ENCODE data around the gene TMEM250. TPM values are rescaled to one million over a fixed set of nuclear protein-coding genes. Genes with fewer than 3 reads are reported as not detected.

TMEM250 gene
- total RNA-seq, 1 donor from 2014 or later, result 40.6 TPM

DNA sequence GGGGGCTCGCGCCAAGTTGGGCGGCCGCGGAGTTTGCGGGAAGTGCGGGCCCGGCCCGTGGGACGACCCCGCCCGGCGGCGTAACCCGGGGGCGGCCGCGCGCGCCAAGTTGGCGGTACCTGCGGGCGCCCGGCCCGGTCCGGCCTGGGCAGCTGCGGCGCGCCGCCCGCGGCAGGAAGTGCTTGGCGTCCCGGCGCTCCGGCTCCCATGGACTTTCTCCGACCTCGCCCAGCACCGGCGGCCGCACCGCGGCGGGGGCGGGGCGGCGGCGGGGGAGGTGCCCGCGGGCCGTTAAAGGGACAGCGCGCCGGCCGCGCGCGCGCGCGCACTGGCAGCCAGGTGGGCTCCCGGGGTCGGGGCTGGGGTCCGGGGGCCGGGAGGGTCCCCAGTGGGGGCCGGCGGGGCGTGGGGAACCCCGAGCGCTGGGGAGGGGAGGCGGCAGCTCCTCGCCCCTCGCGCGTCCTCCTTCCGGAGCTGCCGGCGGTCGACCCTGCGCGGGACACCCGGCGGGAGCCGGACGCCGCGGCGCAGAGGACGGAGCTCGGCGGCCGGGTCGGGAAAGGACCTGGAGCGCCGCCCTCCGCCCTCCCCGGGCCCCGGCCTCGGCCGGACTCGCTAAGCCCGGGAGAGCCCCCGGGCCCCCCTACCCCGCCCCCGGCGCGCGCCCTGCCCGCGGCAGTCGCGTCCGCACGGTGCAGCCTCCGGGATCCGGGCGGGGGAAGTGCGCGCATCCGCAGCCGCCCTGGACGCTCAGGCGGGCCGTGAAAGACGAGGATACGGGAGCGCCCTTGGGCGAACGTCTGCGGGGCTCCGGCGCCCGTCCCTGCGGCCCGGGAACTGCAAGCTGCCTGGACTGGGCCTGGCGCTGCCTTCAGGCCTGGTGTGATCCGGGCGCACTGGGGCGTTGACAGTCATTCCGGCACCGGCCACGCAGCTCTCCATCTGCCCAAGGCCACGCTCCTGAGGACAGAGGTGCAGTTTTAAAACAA lies 23.3 kb downstream of the TMEM250 start, which contains the start of gene NACC2:
NACC2 (minus strand) TSS at position 220 of the 989 bp plus-strand sequence. CDS start 44,768 bp downstream, outside the sequence.
- DNase-seq (ENCODE audit: low spot score), result peak; percentile 68

DNA sequence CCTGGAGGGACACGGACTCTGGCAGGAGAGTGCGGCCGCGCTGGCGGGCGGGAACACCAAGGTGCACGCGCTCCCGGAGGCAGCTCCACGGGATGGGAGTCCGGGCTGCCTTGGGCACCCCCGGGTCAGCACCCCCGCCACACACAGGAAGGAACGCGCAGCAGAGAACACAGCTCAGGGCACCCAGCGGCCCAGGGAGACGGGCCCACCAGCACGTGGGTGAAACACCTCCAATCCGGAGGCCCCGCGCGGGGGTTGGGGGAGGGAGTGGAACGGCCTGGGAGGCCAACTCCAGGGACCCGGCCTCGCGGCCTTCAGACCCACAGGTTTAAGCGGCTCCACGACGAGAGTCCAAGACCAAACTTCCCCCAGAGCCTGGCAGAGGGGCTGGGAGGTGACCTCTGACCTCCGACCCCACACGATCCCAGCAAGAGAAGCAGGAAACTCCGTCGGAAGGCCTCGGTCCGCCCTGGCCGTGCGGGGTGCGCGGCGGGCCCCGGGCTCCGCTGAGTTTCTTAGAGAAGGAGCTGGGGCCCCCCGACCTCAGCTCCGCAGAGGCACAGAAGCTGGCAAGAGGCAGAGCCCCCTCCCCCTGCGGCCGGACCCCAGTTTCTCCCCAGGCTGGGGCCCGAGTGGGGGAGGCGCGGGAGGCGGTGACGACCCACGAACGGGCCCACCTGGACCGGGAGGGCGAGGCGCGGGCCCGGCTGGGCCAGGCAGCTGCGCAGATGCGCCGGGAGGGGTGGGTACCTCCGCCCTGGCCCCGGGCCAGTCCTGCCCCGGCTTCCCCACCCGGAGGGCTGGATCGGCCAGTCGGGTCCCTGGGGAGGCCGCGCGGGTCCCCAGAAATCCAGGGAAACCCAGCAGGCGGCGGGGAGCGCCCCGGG lies 24.4 kb downstream of the TMEM250 start:
- peak; percentile 66 for DNase-seq (ENCODE audit: low spot score)

DNA sequence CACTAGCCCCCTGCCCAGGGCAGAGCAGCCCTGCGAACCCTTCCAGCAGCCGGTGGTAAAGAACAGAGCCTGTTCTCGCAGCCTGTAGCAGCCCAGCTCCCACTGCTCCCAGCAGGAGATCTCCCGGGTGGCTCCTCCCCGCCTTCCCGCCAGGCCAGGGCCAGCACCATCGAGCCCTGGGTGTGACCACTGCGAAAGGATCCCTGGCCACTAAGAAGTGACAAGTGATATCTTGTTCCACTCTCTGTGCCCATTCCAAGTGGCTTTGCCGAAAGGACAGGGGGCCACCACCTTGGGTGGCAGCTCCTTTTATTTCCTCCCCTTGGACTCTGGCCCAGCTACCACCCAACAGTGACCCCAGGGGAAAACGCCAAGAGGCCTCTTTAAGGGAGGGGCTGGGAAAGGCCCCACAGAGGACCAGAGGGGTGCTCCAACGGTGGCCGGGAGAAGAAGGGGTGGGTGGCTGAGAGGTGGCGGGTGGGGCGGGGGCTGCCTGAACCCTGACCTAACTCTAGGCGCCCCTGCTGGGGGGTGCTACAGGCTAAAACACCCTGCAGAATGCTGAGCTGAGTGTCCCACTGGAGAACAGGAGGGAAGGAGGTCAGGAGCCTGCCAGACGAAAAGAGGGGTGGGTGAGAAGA lies 25.2 kb downstream of the TMEM250 start:
- DNase-seq (ENCODE audit: low spot score), result no peak

DNA sequence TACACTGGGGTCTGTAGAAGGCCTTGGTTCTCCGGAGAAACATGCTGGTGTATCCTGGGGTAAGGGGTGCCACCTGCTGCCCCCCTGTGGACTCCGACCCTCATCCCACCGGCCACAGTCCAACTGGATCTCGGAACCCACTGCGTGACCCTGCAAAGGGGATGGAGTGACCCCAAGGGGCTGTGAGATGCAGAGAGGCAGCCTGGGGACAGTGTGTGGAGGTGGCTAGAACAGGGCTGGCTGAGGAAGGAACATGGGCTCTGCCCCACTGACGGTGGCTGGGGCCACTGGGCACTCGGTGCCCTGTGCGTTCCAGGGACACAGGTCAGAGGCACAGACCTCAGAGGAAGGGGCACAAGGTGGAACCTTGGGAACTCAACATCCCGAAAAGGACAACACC lies 25.9 kb downstream of the TMEM250 start:
- DNase-seq (ENCODE audit: low spot score), result no peak

- DNase-seq (ENCODE audit: low spot score), result no peak
Observed at GRCh38 chr9:136092353-136092650, 26.4 kb downstream of the TMEM250 start.

- no peak for DNase-seq (ENCODE audit: low spot score)
Observed at GRCh38 chr9:136091582-136092352, 26.9 kb downstream of the TMEM250 start.

- no peak for DNase-seq (ENCODE audit: low spot score)
Observed at GRCh38 chr9:136090768-136091581, 27.7 kb downstream of the TMEM250 start.

- no peak for DNase-seq (ENCODE audit: low spot score)
Observed at GRCh38 chr9:136090056-136090735, 28.5 kb downstream of the TMEM250 start.

GRCh38 chr9:136089697-136090045 lies 29.0 kb downstream of the TMEM250 start:
- no peak for DNase-seq (ENCODE audit: low spot score)

DNA sequence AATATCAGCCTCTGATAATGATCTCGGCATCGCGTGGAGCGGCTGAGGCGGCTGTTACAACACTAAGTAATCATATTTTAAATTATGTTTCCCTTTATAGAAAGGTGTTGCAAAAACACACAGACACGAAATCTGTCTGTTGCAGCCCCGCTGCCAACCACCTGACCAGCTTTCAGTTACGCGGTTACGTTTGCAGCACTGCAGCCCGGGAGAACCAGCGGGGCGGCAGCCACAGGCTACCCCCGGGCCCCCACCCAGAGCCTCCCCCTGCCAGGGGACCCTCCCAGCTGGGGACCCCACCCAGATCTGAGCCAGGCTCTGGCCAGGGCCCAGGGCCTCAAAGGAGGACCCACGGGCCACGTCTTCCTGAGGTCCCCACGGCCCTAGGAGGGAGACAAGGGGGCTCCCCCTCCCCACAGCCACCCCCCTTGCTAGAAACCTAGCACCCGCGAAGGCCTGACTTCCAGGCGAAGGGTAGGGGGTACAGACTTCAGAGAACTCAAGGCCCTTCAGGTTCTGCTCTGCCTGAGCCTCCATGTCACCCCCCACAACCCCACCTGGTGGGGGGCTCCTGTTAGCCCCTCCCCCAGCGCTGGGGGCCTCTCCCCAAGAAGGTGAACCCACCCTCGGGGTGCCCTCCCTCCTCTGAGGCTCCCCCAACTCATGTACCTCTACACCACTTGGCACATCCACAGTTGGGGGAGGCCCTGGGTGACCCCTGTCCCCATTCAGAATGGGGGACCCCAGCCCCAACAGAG lies 29.6 kb downstream of the TMEM250 start:
- no peak for DNase-seq (ENCODE audit: low spot score)

DNA sequence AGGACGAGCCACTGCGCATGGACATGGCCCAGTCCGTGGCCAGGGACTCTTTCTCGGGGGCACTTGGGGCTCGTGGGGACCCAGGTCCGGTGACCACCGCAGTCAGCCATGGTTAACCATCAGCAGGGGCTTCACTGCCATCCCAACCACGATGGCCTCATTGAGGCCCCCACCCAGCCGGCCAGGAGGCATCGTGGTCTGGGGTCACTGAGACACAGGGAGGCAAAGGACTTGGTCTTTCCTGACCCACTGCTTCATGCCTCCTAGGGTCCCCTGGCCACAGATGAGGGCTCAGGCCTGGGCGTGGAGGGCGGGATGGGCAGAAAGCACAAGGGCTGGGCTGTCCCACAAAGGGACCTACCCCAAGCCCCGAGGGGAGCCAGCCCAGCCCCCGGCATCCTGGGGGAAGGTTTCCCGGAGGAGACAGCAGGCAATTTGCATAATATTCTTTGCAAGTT lies 30.2 kb downstream of the TMEM250 start:
- no peak for DNase-seq (ENCODE audit: low spot score)

DNA sequence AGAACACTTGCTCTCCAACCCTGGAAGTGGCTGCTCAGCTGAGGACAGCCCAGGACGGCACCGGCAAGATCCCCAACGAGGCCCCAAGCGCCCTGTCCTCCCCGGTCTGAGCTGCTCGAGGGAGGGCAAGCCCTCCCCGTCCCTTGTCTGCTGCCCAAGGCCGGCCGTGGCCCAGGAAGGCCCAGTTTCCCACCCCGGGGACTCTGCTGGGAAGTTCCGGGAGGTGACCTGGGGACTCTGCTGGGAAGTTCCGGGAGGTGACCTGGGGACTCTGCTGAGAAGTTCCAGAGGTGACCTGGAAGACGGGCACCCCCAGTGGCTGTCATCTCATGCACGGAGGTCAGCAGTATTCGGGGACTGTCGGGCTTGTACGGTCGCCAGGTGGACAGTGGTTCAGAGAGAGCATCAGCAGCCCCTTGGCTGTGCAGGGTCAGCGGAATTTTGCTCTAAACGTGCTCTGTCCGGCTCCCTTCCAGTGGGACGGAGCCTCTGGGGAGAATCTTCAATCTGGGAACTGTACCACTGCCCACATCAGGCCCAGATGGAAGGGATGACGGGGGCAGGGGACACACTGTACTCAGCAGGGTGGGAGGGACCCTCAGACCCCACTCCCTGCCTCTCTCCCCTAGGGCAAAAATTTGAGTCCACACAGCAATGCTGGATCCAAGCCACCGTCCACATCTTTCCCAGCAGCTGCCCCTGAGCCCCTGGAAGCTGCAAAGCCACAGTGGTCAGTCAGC lies 30.8 kb downstream of the TMEM250 start:
- no peak for DNase-seq (ENCODE audit: low spot score)

DNA sequence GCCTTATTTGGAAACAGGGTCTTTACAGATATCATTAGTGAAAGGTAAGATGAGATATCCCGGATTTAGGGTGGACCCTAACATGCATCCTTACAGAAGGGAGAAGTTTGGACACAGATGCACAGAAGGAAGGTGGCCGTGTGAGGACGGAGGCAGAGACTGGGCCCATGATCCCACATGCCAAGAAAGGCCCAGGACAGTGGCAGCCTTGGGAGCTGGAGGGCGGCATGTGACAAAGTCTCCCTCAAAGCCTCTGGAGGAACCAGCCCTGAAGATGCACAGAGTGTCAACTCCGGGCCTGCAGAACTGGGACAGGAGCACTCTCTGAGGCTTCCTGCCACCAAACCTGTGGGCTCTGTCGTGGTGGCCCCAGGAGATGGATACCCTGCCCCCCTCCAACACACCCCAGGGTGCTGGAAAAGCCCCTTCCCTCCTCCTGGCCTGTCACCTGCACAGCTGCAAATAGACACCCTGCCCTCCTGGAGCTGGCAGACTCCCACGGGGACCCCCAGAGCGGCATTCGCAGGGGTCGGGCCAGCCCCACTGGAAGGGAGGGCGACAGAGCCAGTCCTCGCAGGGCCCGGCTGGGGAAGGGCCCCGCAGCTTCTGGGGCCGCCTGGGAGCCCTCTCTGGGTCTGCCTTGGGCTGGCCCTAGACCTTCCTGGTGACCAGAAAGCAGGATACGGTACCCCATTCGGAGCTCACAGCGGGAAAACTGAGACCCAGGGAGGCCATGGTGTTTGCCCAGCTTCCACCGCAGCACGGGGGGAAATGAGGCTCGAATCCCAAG lies 31.5 kb downstream of the TMEM250 start:
- DNase-seq (ENCODE audit: low spot score), result no peak

DNA sequence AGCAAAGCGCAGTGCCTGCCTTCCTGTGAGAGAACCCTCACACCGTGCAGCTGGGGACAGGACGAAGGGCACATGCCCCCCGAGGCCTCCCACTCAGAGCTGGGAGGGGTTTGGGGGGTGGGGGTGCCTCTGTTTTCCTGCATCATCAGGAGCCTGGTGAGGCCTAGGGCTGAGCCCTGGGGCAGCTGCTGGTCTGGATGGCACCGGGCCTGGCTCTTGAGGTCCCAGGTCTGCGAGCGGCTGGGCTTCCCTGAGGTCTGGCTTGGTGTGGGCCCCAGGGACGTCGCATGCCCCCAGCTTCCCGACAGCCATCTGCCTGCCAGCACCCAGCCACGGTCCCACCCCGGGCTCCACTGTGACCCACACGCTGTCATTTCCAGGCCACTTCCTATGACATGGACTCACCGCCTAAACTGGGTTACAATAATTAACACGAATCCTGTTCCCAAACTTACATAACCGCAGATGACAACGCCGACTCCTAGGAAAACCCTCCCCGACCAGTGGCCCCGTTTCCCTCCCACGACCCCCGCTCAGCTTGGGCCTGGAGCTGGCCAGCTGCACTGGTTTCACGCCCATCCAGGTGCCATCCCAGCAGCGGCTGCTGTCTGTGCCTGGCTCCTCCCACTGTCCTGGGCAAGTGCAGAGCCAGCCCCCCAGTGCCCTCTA lies 32.3 kb downstream of the TMEM250 start:
- no peak for DNase-seq (ENCODE audit: low spot score)

- DNase-seq (ENCODE audit: low spot score), result peak; percentile 70
Observed at GRCh38 chr9:136085815-136086212, 32.9 kb downstream of the TMEM250 start.

DNA sequence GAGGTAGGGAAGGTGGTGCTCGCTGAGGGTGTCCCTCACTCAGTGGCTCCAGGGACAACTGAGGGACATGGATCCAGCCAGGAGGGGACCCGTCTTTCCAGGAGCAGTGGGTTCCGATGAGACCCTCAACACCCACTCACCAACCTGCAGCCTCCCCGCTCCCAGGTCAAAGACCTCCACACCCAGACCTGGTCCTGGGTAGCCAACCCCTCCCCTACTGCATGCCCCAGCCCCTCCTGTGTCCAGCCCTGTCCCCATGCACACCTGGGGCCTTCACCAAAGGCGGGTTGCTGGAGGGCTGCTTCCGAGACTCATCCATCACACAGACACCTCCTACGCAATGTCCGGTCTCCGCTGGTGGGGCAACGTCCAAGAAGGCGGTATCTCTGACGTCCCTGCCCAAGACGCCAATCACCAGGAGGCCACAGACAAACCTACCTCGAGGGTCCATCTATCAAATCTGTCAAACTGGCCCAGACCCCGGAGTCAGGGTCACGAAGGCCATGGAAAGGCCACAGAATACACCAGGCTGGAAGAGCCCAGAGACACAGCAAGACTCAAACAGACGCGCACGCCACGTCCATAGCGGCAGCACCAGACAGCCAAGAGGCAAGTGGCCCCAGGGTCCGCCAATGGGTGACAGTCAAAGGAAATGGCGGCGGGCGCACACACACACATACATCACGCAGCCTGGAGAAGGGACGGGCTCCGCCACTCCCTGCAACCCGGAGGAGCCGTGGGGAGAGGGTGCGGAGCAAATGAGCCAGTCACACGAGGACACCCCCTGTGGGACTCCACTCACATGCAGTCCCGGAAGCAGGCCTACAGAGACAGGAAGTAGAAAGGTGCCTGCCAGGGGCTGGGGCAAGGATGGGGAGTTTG lies 34.4 kb downstream of the TMEM250 start:
- DNase-seq (ENCODE audit: low spot score), result no peak

All from mucosa of gallbladder (tissue), 1 donor.